ENCODE measurements around the gene BANP. TPM values are rescaled to one million over a fixed set of nuclear protein-coding genes. Genes with fewer than 3 reads are reported as not detected.

BANP gene
- total RNA-seq, 1 donor from 2014 or later = 22.4 TPM

GRCh38 chr16:88062341-88063210, 111.3 kb downstream of the BANP start:
- DNase-seq (ENCODE audit: low spot score) (no peak), ATAC-seq (no peak)

- DNase-seq (ENCODE audit: low spot score) (no peak), ATAC-seq (no peak)
Observed at GRCh38 chr16:88063211-88063773, 112.1 kb downstream of the BANP start.

- no peak for DNase-seq (ENCODE audit: low spot score)
- no peak for ATAC-seq
Observed at GRCh38 chr16:88064011-88064888, 113.0 kb downstream of the BANP start.

GRCh38 chr16:88064889-88065746, 113.9 kb downstream of the BANP start:
- DNase-seq (ENCODE audit: low spot score) (no peak), ATAC-seq (no peak)

GRCh38 chr16:88065747-88066142, 114.5 kb downstream of the BANP start:
- ATAC-seq (no peak), DNase-seq (ENCODE audit: low spot score) (no peak)

GRCh38 chr16:88066234-88066633, 115.0 kb downstream of the BANP start:
- no peak for ATAC-seq
- no peak for DNase-seq (ENCODE audit: low spot score)

GRCh38 chr16:88066680-88067529, 115.7 kb downstream of the BANP start:
- peak; percentile 59 for DNase-seq (ENCODE audit: low spot score)
- ATAC-seq = peak; percentile 79

- DNase-seq (ENCODE audit: low spot score) (no peak), ATAC-seq (no peak)
Observed at GRCh38 chr16:88067530-88068411, 116.5 kb downstream of the BANP start.

- DNase-seq (ENCODE audit: low spot score) (no peak), ATAC-seq (no peak)
Observed at GRCh38 chr16:88068476-88069396, 117.5 kb downstream of the BANP start.

- no peak for DNase-seq (ENCODE audit: low spot score)
- no peak for ATAC-seq
Observed at GRCh38 chr16:88069397-88070168, 118.3 kb downstream of the BANP start.

- DNase-seq (ENCODE audit: low spot score) (no peak), ATAC-seq (no peak)
Observed at GRCh38 chr16:88070341-88070740, 119.1 kb downstream of the BANP start.

GRCh38 chr16:88070989-88071625, 119.9 kb downstream of the BANP start:
- DNase-seq (ENCODE audit: low spot score) (no peak), ATAC-seq (no peak)

- ATAC-seq (no peak), DNase-seq (ENCODE audit: low spot score) (no peak)
Observed at GRCh38 chr16:88071908-88072307, 120.7 kb downstream of the BANP start.

- ATAC-seq (peak; percentile 16), DNase-seq (ENCODE audit: low spot score) (no peak)
Observed at GRCh38 chr16:88072571-88073001, 121.4 kb downstream of the BANP start.

GRCh38 chr16:88073201-88073721, 122.0 kb downstream of the BANP start:
- ATAC-seq = no peak
- DNase-seq (ENCODE audit: low spot score) = no peak

- DNase-seq (ENCODE audit: low spot score) (no peak), ATAC-seq (no peak)
Observed at GRCh38 chr16:88074041-88074440, 122.8 kb downstream of the BANP start.

Measured in left lobe of liver (tissue), 2 donors.